ENCODE measurements around the gene CD81. TPM values are rescaled to one million over a fixed set of nuclear protein-coding genes. Genes with fewer than 3 reads are reported as not detected.

CD81 gene
- total and polyA plus RNA-seq, 9 of the 15 experiments (the other 6 are each of a cell fraction or from before 2014, with no cell fraction given), result 2.4 to 189 (median 61.7) TPM

GRCh38 chr11:2428322-2428795 lies 51.2 kb downstream of the CD81 start (continued):
- TF ChIP-seq HBP1 (CRISPR knock-in tag; IDR thresholded peaks at IDR 0.05) (0 out of 2 replicates have a peak, but pooled peaks have one; percentile 8), REST (IDR thresholded peaks at IDR 0.05; ENCODE audit: borderline replicate concordance) (peak; percentile 90), REST (CRISPR knock-in tag; IDR thresholded peaks at IDR 0.05; ENCODE audit: low read depth) (no peak), ZNF133 (CRISPR knock-in tag; IDR thresholded peaks at IDR 0.05) (no peak), SRSF1 (IDR thresholded peaks at IDR 0.05; ENCODE audit: low read depth, low read length) (no peak), ZNF232 (CRISPR knock-in tag; IDR thresholded peaks at IDR 0.05) (no peak), TCF3 (CRISPR knock-in tag; IDR thresholded peaks at IDR 0.05) (no peak), CBFA2T2 (conservative IDR thresholded peaks at IDR 0.05) (no peak), IRF1 (CRISPR knock-in tag; IDR thresholded peaks at IDR 0.05; ENCODE audit: borderline replicate concordance) (no peak), MLLT1 (IDR thresholded peaks at IDR 0.05) (peak in 1 of 2 experiments; percentile 89; a peak in 3 of 4 replicates), U2AF1 (optimal IDR thresholded peaks at IDR 0.05; ENCODE audit: low read depth, low read length) (no peak), DNMT1 (IDR thresholded peaks at IDR 0.05) (no peak), ASH1L (IDR thresholded peaks at IDR 0.05; ENCODE audit: borderline replicate concordance, low read depth, partially characterized antibody) (no peak), ZNF12 (CRISPR knock-in tag; IDR thresholded peaks at IDR 0.05) (no peak), MTA2 (IDR thresholded peaks at IDR 0.05; ENCODE audit: low read depth) (peak; percentile 27; the same call in 1 of the 2 replicates), FOXA3 (CRISPR knock-in tag; conservative IDR thresholded peaks at IDR 0.05 in 1 of 2, IDR thresholded peaks at IDR 0.05 in 1 of 2) (no peak)
